ENCODE results near the gene ADI1. TPM values are rescaled to one million over a fixed set of nuclear protein-coding genes. Genes with fewer than 3 reads are reported as not detected.

The ADI1 gene
- total RNA-seq (2014; rRNA removed; shearing (Covaris generic)), result 19.2 and 20.0 TPM in 2 replicates
- 22.1 and 26.2 TPM in 2 replicates for total RNA-seq (2022)
- percentile 66 among the genes with signal in this experiment for Bru-seq, nascent RNA
- percentile 86 among the genes with signal in this experiment for BruChase-seq, experiment 1, labeled RNA remaining after a 6-hour chase
- BruChase-seq, experiment 2, labeled RNA remaining after a 2-hour chase, result percentile 73 among the genes with signal in this experiment
- long read RNA-seq, transcript ADI1-201 (4 exons, 2,391 nt), result major isoform, 58 of 62 reads
- long read RNA-seq, partial matches to known transcripts, result 0 of 62 reads
- long read RNA-seq, other reads (novel, unspliced or antisense), result 4 of 62 reads

- Histone ChIP-seq H3K79me2 (ENCODE audit: insufficient read depth, low read depth, low read length) (peaks cover 14% of the 10 kb centered on the region; the same call in 1 of the 2 replicates), H3K4me3 (ENCODE audit: low read depth, low read length, poor library complexity, severe bottlenecking) (peak within 1 kb of the TSS; percentile 81), H4K20me1 (ENCODE audit: insufficient read depth, low read length) (no peaks in the 10 kb centered on the region), H3K27ac (ENCODE audit: low read depth, low read length, poor library complexity, severe bottlenecking) (peak within 1 kb of the TSS; percentile 60), H3K9me2 (ENCODE audit: insufficient read depth, low read length) (no peaks in the 10 kb centered on the region), H3K9me3 (ENCODE audit: low read length) (peaks cover 5% of the 10 kb centered on the region; the same call in 1 of the 2 replicates), H3K4me1 (ENCODE audit: insufficient read depth, low read length, poor library complexity, severe bottlenecking) (peaks cover 19% of the 10 kb centered on the region), H2AFZ (ENCODE audit: low read length) (peak within 1 kb of the TSS; percentile 60), H3K4me2 (ENCODE audit: low read length) (peak within 1 kb of the TSS; percentile 91), H3K36me3 (ENCODE audit: insufficient read depth, low read length) (peaks cover 24% of the 10 kb centered on the region)
- no TSS peak for BruUV-seq (replicated peaks)
- no peak for TF ChIP-seq CTCF (conservative IDR thresholded peaks at IDR 0.05; ENCODE audit: low read length)
- no peak for TF ChIP-seq EZH2phosphoT487 (IDR thresholded peaks at IDR 0.05; ENCODE audit: borderline replicate concordance, low read depth, low read length)
- ChIA-PET POLR2A (interaction anchor here (0.6 to 1.8 kb wide), 13 partner anchors 12 to 117 kb away, joined by 3 to 19 read pairs (median 4); partner anchors contain the start of gene RNASEH1), CTCF (ENCODE audit: unreplicated experiment) (interaction anchor here (0.6 to 0.8 kb wide), 5 partner anchors 24 to 147 kb away, joined by 4 to 5 read pairs (median 4); no protein-coding TSS in a partner anchor)
- intact Hi-C loops (cut with micrococcal nuclease; ENCODE audit: unreplicated experiment), result loop anchor here (1.0 to 5.0 kb wide), 4 partner anchors 39 to 142 kb away; partner anchors contain the start of genes EIPR1, RNASEH1, RPS7 and TRAPPC12
- DNase-seq (ENCODE audit: low spot score), result peak; percentile 77
Observed at GRCh38 chr2:3519255-3520205, at the start of gene ADI1. ADI1 (minus strand) TSS chr2:3519531; CDS start chr2:3519487, 44 bp downstream.

GRCh38 chr2:3566806-3567205, 47.5 kb upstream of the ADI1 start:
- no TSS peak for BruUV-seq (replicated peaks)
- Histone ChIP-seq H3K27ac (ENCODE audit: low read depth, low read length, poor library complexity, severe bottlenecking) (no peak overlapping the region), H3K9me2 (ENCODE audit: insufficient read depth, low read length) (no peaks in the 10 kb centered on the region), H3K79me2 (ENCODE audit: insufficient read depth, low read depth, low read length) (no peaks in the 10 kb centered on the region), H2AFZ (ENCODE audit: low read length) (no peak overlapping the region), H3K4me3 (ENCODE audit: low read depth, low read length, poor library complexity, severe bottlenecking) (no peak overlapping the region), H3K9me3 (ENCODE audit: low read length) (no peaks in the 10 kb centered on the region), H3K4me1 (ENCODE audit: insufficient read depth, low read length, poor library complexity, severe bottlenecking) (peaks cover 25% of the 10 kb centered on the region), H3K4me2 (ENCODE audit: low read length) (no peak overlapping the region), H4K20me1 (ENCODE audit: insufficient read depth, low read length) (no peaks in the 10 kb centered on the region), H3K36me3 (ENCODE audit: insufficient read depth, low read length) (peaks cover 11% of the 10 kb centered on the region)
- POLR2A ChIA-PET, result no interaction called here
- TF ChIP-seq EZH2phosphoT487 (IDR thresholded peaks at IDR 0.05; ENCODE audit: borderline replicate concordance, low read depth, low read length) (no peak), CTCF (conservative IDR thresholded peaks at IDR 0.05; ENCODE audit: low read length) (no peak)
- DNase-seq (ENCODE audit: low spot score), result no peak
- CTCF ChIA-PET (ENCODE audit: unreplicated experiment), result no interaction called here
- intact Hi-C loops (cut with micrococcal nuclease; ENCODE audit: unreplicated experiment), result no loop called here
